HG02840 (cell line): ENCODE measurements around the gene FGFBP2.

Experiments
- ATAC-seq: cut with Tn5 transposase; IDR thresholded peaks from one replicate; pipeline ENCODE4 v1.9.1; 2021; ENCODE audit warnings: mild to moderate bottlenecking, moderate library complexity, moderate number of reproducible peaks; ENCODE audit not compliant: unreplicated experiment, low FRiP score

Gene FGFBP2

DNA sequence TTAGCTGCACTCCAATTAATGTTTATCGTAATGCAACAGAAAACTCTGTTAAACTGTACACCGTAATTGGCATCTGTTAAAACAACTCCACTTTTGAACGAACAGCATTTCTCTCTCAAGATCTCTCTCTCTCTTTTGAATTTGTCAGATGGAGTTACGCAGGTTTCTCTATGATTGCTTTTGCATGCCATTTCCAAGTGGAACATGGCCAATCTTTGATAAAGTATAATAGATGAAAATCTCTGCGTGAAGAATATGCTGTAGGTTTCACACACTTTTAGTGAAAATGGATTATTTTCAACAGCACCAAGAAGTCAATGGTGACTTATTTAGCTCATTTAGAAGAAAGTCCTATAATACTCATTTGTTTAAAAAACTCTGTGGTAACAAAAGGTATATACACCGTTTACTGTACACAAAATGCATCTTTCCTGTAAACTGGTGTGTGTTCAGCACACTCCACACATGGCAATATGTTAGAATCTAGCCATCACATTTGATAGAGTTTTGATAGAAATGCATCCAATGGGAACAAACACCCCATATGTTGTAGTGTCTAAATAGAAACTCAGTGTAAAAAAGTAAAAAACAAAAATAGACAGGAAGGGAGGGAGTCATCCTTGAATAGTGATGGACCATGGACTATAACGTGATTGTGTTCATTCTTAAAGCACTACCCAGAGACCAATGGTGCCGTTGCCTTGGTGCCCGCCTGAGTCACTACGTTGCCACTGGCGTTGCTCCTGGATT, 5.8 kb upstream of the FGFBP2 start:
- ATAC-seq, result no peak

DNA sequence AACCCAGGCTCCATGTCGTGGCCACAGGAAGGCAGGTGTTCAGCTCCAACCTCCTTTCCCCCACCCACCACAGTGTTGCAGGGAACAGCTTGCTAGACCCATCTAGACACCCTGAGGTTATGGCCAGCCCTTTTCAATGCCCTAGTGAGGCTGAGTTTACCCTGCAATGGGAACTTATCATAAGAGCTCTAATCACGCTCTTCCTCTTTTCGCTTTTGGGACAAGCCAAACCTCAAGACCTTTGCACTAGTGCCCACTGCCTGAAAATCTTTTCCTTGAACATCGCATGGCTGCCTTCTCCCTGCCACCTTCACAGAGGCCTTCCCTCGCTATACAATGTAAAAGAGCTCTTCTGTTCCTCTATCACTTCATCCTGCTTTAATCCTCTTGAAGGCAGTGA, 2.4 kb upstream of the FGFBP2 start:
- no peak for ATAC-seq

DNA sequence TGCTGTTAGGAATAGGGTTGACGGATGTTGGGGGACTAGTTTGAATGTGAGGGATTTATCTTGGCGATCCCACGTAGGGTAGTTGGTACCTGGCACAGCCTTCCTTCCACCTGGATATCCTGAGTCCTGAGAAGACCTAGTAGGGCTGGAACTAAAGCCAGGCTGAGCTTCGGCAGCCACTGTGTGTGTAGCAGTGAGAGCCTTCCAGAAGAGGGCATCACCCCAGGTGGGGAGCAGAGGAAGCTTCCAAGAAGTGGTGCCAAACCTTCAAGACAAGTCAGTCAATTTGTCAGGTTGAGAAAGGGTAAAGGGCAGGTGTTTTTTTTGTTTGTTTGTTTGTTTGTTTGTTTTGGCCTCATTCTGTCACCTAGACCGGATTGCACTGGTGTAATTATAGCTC, 1.2 kb upstream of the FGFBP2 start:
- ATAC-seq, result no peak

DNA sequence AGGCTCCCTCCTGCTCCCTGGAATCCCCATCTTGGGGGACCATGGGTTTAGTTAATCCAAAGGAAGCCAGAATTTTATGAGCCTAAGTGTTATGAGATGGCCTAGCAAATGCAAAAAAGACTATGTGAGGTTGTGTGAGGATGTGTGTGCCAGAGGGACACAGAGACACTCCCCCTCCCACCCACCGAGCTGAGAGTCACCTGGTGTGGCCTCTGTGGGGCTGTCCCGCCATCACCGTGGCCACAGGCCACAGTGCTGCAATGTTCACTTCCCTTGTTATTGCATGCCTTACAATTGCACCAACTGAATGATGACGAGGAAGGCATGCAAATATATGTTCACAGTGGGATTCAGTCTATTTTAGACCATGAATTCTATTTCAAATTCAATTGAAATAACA, 601 bp upstream of the FGFBP2 start:
- ATAC-seq, result peak; percentile 59

DNA sequence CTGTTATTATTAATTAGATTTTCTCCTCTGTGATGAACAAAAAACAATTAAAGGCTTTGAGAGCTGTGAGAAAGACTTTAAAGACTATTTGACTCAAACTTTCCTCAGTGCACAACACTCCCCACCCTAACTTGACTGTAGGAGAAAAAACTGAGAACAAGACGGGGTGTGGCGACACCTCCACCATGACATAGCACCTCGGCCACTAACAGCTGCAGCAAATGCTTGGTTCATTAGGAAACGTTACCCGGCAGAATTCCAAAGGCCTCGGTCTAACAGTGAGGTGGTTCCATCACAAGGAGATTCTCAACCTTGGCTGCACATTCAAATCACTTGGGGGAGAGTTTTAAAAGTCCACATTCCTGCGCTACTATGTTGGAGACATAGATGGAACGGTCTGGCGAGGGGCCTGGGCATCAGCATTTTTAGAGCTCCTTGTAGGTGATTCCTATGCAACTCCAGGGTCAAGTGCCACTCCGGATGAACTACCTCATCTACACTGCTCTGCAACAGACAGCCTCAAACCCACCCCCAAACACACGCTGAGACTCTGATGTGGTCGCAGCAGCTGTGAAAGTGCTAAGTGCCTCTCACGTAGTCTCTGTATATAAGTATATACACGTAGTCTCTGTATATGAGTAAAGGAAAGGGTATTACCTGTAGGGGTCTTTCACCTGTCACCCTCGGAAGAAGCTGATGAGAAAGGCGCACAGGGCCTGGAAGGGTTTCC, 1.0 kb downstream of the FGFBP2 start:
- ATAC-seq, result no peak

DNA sequence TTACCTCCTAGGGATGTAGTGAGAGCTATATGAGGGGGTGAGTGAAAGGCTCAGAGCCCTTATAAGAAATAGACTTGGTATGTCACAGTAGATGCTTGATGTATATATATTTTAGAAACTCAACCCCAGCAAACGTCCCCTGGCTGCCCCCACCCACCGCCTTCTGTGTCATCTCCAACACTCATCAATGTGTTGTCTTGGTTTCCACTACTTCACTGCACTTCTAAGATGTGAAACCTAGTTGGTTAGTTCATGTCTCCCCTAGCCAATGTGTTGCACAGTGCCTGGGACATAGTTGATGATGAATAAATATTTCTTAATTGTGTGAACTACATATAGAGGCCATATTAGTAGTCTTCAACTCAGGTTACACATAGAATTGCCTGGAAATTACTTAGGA, 4.4 kb downstream of the FGFBP2 start:
- no peak for ATAC-seq

DNA sequence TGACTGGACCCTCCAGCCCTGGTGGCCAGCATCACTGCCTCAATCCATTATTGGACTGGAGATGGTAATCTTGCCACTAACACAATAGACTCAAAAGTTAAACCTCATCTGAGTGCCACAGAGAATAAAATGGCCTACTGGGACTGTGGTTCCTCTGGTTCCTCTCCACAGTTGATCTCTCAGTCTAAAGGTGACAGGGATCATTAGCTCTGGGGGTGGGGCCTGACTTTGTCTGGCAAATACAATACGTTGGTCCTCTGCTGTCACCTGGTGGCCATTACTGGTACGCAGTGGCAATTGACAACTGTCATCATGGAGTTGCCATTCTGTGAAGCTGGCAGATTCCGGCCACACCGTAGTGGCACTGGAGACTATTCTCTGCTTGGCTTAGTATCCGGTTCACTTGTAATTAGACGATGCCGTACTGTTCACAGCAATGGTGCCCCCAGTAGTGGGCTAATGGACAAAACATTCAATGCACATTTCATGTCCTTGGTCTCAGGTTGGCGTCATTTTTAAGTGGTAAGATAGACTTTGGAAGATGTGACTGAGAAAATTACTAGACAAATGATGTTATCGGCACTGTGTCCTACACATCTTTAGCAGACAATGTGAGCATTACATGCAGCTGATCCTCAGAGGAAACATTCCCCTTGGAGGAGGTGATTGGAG, 6.7 kb downstream of the FGFBP2 start:
- ATAC-seq, result peak; percentile 87

DNA sequence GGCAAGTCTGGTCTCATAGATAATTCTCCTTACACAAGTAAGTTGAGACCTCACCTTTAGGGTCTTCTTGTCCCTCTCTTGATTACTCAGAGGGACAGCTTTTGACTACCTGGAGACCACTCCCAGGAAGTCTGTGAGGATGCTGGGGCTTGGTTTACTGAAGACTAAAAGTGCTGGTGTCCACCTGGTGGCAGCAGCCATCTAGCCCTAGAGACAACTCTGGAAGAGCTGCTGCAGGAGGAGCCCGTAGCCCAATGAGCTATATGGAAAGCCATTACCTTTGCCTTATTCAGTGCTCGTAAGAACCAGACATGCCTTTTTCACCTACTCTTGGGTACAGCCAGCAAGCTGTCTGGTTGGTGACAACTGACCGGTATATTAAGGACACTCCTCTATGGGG, 7.3 kb downstream of the FGFBP2 start:
- ATAC-seq, result no peak

DNA sequence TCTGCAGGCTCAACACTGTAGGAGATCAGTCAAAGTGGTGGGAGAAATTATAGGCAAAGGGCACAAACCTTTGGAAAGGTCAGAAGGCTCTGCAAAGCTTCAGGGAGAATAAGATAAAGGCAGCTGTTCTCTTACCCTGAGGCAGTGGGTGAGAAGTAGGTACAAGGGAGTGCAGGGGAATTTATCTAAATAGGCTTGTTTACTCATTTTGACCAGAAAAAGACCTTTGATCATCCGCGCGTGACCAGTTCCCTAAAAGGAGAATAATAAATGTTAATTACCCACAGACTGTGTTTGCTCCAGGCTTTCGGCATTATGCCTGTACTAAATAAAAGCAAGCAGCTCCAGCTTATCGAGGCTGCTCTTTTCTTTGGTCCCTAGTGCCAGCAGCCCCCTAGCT, 9.3 kb downstream of the FGFBP2 start:
- no peak for ATAC-seq

DNA sequence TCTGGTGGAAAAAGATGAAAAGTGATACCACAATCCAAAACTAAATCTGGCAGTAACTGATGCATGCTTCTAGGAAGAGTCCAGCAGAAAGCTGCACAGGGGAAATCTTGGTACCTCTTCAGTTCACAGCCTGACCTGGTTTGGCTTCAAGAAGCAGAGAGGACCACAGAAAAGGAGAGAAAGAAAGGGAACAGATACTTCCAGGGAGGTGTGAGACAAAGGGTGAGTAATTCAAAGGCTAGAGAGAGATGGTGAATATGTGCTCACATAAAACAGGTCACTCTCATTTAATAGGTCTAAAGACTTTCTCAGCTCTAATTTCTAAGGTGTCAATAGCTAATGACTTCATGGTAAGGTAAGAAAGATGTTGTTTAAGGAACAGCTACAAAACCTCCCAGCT, 11.2 kb downstream of the FGFBP2 start:
- ATAC-seq, result no peak

DNA sequence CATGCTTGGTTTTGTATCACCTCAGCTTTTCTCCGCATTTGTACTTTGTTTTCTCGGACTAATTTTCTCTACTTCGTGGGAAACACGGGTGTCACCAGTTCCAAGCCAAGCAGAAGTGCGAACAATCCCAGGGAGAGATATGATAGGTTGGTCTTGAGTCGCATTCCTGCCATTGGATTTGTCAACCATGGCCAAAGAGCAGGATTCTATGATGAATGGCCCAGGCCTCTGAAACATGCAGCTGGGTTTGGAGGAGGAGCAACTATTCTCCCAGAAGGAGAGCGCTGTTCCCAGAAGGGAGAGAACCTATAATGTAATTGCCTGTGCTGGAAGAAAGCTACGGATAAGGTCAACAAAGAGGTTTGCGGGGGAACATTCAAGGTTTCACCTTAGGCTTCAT, 14.1 kb downstream of the FGFBP2 start:
- no peak for ATAC-seq

DNA sequence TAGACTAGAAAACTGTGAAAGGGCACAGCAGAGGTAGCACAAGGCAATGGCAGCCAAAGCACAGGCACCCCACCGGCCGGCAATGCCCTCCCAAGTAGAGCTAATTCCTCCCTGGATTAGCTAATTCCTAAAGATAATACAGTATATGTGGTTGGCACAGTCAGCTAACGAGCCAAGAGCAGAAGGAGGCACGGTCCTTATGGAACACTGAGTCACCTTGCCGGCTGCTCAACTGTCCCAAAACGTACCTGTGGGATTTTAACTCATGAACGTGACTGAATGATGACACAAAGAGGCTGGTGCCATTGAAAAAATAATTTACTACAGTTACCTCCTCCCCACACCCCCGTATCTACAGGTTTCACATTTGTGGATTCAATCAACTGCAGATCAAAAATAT, 15.3 kb downstream of the FGFBP2 start:
- no peak for ATAC-seq

DNA sequence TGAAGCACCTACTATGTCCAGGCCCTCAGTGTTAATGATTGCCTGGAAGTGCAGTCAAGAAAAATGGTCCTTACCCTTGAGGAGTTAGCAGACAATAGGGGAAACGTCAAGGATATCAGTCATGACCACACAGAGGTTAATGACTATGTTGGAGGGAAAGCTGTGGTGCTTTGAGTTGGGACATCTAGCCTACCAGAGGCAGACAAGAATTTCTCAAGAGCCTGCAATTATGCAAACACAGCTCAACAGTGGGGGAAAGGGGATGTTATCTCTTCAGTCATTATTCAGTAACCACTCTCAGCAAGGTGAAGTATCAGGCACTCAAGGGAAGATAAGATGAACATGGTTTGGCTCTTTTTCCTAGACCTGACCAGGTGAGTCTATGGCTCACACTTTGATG, 17.5 kb downstream of the FGFBP2 start:
- no peak for ATAC-seq

DNA sequence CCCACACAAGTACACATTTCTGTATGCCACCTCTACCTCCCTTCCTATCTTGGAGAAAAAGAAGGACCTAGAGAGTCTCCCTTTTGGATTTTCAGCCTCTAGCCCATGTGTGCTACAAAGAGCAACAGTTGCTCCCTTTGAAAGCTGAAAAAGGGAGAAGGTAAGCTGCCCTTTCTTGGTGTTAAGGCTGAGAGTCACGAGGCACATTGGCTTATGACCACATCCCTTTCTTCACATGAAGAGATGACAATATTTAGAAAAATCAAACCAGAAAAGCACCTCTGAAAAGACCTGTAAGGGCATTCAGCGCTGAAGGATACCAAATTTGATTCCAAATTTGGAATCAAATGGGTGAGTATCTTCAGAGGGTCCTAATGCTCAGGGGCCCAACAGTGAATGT, 18.1 kb downstream of the FGFBP2 start:
- ATAC-seq, result no peak

DNA sequence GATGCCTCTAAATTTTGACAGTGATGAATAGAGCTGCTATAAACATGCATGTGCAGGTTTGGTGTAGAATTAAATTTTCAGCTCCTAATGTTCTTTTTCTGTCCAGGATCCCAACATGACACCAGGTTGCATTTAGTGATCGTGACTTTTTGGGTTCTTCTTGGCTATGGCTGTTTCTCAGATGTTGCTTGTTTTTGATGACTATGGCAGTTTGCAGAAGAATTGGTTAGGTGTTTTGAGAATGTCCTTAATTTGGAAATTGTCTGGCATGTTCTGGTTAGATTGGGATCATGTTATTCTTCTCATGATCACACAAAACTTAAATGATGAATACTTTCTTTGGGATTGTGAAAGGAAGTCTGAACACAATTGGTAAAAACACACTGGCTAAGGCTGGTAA, 20.7 kb downstream of the FGFBP2 start:
- no peak for ATAC-seq

DNA sequence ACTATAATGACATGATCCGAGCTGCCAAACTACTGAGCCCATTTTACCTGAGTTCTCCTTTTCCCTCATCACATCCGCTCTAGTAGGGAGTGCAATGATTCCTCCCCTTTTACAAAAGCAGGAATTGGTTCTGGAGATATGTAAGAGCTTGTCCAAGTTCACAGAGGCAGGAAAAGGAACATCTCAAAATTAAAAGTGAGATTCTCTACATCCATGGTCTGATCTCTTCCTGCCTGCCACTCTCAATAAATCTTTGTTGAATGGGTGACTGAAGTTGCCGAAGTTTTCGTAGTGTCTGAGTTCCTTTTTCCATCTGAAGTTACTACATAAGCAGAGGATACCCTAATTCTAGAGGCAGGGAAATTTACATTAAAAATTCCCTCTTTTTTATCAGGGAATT, 24.3 kb downstream of the FGFBP2 start, which contains the start of gene FGFBP1:
Gene FGFBP1, minus strand, starts transcription at position 101 of the 400 bp plus-strand sequence. CDS start 2,108 bp downstream, outside the sequence.
- ATAC-seq, result no peak

DNA sequence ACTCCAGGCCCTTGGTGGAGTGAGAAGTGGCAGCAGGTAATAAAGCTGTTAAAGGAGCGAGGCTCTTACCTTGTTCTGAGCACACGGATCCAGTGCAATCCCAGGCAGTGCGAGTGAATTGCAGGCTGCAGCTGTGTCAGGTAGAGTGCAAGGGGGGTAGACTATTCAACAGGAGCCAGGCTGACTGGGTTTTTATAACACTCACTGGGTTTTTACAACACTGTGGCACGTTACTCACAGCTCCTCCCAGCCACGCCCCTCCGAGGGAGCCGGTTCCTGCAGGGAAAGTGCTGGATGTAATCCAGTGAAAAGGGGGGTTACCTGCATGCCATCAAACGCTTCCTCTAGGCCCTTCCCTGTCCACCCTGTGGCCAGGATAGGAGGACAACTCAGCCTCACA, 24.8 kb downstream of the FGFBP2 start:
- no peak for ATAC-seq

DNA sequence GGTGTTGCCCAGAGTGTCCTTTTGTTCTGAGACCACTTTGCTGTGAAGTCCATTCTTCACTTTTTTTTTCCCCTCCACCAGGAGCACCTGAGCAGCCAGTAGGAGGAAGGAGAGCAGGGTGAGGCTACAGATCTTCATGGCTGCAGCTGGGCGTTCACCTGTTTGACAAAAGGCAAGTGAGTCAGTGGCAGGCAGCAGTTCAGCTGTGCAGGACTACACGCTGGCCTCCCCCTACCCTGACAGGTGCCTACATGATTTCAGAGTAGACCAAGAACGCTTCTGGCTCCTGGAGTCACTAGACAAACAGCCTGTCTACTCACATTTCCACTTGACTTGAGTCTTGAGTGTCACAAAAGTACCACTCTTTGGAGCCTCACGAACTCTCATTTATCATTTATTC, 26.5 kb downstream of the FGFBP2 start:
- ATAC-seq, result no peak

DNA sequence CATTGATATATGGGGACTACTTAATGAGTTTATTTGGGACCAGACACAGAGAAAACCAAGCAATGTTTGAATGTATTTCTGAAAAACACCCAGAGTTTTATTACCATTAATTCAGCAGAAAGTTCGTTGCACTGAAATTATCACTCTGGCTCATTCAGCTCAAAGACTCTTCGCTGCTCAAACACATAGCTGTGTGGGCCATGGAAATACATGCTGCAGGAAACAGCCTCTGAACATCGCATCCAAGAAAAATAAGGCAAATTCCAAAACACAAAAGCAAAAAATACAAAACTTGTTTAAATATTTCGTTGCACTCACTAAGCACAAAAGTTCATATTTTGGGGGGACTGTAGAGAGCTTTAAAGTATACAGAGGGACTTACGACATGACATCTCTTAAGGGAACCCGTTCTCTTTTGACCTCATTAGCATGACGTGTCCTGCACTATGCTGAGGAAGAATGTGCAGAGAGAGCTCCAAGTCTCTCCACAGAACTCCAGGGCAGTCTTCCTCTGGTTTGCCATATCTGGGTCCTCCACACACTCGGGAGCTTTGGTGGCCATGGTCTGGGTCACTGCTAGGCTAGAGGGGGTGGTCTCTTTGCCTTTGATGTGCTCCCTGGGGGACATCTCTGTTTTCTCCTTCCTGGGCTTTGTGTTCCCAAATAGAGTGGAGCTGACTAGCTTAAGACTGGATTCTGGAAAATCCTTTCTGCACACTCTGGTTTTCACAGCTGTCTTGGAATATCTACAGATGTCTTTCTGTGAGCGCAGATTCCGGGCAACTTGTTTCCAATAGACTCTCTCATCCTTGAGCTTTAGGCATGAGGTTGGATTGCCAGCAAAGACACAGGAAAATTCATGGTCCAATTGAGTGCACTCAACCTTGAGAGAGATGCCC, 27.2 kb downstream of the FGFBP2 start:
- ATAC-seq, result no peak

DNA sequence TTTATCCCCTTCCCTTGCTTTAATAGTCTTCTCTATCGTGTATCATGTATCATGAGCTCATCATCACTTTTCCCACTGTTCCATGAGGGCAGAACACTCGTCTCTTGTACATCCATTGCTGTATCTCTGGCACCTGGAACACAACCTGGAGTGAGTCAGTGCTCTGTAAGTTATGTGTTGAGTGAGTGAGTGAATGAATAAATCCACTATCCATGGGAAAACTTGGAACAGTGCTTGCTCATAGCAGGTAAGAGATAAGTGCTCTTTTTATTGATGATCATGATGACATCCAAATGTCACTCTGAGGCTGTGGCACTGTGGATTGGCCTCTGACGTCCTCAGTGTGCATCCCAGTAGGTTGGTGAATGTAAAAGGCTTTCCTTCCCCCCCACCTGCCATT, 28.7 kb downstream of the FGFBP2 start:
- ATAC-seq, result no peak
